Measurements from ENCODE around the gene ADAMTSL5. TPM values are rescaled to one million over a fixed set of nuclear protein-coding genes. Genes with fewer than 3 reads are reported as not detected.

Gene ADAMTSL5
- total RNA-seq, 1 donor from 2014 or later = 16.9 TPM

- H3K9me3 Mint-ChIP-seq (ENCODE audit: low read depth) = no peaks in the 10 kb centered on the region
- peak; percentile 86 for DNase-seq (ENCODE audit: low spot score)
- TF ChIP-seq, protein P1, sequence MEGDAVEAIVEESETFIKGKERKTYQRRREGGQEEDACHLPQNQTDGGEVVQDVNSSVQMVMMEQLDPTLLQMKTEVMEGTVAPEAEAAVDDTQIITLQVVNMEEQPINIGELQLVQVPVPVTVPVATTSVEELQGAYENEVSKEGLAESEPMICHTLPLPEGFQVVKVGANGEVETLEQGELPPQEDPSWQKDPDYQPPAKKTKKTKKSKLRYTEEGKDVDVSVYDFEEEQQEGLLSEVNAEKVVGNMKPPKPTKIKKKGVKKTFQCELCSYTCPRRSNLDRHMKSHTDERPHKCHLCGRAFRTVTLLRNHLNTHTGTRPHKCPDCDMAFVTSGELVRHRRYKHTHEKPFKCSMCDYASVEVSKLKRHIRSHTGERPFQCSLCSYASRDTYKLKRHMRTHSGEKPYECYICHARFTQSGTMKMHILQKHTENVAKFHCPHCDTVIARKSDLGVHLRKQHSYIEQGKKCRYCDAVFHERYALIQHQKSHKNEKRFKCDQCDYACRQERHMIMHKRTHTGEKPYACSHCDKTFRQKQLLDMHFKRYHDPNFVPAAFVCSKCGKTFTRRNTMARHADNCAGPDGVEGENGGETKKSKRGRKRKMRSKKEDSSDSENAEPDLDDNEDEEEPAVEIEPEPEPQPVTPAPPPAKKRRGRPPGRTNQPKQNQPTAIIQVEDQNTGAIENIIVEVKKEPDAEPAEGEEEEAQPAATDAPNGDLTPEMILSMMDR (IDR thresholded peaks at IDR 0.05) = no peak
- H3K4me1 Mint-ChIP-seq (ENCODE audit: low read depth) = no peaks in the 10 kb centered on the region
- no peaks in the 10 kb centered on the region for H3K36me3 Mint-ChIP-seq (ENCODE audit: low read depth)
- H3K27ac Mint-ChIP-seq (ENCODE audit: unreplicated experiment) = no peak overlapping the region
- H3K27me3 Mint-ChIP-seq (ENCODE audit: low read depth) = peaks cover 4% of the 10 kb centered on the region
- H3K4me3 Mint-ChIP-seq (ENCODE audit: unreplicated experiment) = no peak overlapping the region
These were observed 25.1 kb downstream of the ADAMTSL5 start for GRCh38 chr19:1487576-1488281.

- H3K27ac Mint-ChIP-seq (ENCODE audit: unreplicated experiment) = no peak overlapping the region
- DNase-seq (ENCODE audit: low spot score) = no peak
- TF ChIP-seq, protein P1 (IDR thresholded peaks at IDR 0.05) = no peak
- H3K4me3 Mint-ChIP-seq (ENCODE audit: unreplicated experiment) = no peak overlapping the region
- no peaks in the 10 kb centered on the region for H3K9me3 Mint-ChIP-seq (ENCODE audit: low read depth)
- no peaks in the 10 kb centered on the region for H3K4me1 Mint-ChIP-seq (ENCODE audit: low read depth)
- no peaks in the 10 kb centered on the region for H3K36me3 Mint-ChIP-seq (ENCODE audit: low read depth)
- H3K27me3 Mint-ChIP-seq (ENCODE audit: low read depth) = peaks cover 4% of the 10 kb centered on the region
These were observed 25.9 kb downstream of the ADAMTSL5 start for GRCh38 chr19:1486720-1487575.

DNA sequence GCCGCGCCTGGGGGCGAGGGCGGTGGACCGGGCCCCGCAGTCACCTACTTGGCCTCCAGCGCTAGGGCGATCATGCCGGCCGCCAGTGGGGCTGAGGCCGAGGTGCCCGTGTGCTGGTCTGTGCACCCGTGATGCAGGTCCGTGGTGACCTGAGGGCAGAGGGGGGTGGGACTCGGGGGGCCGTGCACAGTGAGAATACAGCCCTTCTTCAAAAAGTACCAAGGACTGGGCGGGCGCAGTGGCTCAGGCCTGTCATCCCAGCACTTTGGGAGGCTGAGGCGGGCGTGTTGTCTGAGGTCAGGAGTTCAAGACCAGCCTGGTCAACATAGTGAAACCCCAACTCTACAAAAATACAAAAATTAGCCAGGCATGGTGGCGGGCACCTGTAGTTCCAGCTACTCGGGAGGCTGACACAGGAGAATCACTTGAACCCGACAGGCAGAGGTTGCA lies 28.8 kb downstream of the ADAMTSL5 start:
- H3K36me3 Mint-ChIP-seq (ENCODE audit: low read depth) = peaks cover under 1% of the 10 kb centered on the region
- H3K4me3 Mint-ChIP-seq (ENCODE audit: unreplicated experiment) = no peak overlapping the region
- TF ChIP-seq, protein P1 (IDR thresholded peaks at IDR 0.05) = no peak
- no peak for DNase-seq (ENCODE audit: low spot score)
- H3K27ac Mint-ChIP-seq (ENCODE audit: unreplicated experiment) = no peak overlapping the region
- peaks cover 3% of the 10 kb centered on the region for H3K4me1 Mint-ChIP-seq (ENCODE audit: low read depth)
- no peaks in the 10 kb centered on the region for H3K27me3 Mint-ChIP-seq (ENCODE audit: low read depth)
- no peaks in the 10 kb centered on the region for H3K9me3 Mint-ChIP-seq (ENCODE audit: low read depth)

- Mint-ChIP-seq H3K4me1 (ENCODE audit: low read depth) (peaks cover 5% of the 10 kb centered on the region), H3K4me3 (ENCODE audit: unreplicated experiment) (no peak overlapping the region), H3K9me3 (ENCODE audit: low read depth) (no peaks in the 10 kb centered on the region), H3K27ac (ENCODE audit: unreplicated experiment) (no peak overlapping the region), H3K36me3 (ENCODE audit: low read depth) (peaks cover 1% of the 10 kb centered on the region), H3K27me3 (ENCODE audit: low read depth) (no peaks in the 10 kb centered on the region)
- TF ChIP-seq, protein P1 (IDR thresholded peaks at IDR 0.05) = no peak
- no peak for DNase-seq (ENCODE audit: low spot score)
These were observed 29.5 kb downstream of the ADAMTSL5 start for GRCh38 chr19:1483131-1483978.

Data from chondrocyte (in vitro differentiated cells).